CD4-positive, alpha-beta T cell treated with Interleukin-10 for 1 hour (primary cell): Measurements from ENCODE around the gene SOX12.
"Not testable (repeated sequence)": the region's sequence is repeated elsewhere in the genome, so short reads cannot be mapped to it uniquely, and the experiment has no call there.

Experiments used
- DNase-seq: peaks from one replicate; pipeline ENCODE4 v3.0.0-alpha.2; 2020

SOX12 gene

GRCh38 chr20:328975-329695, 3.8 kb downstream of the SOX12 start:
- no peak for DNase-seq

GRCh38 chr20:329851-330232, 4.5 kb downstream of the SOX12 start:
- DNase-seq: no peak

GRCh38 chr20:330233-331149, 5.1 kb downstream of the SOX12 start:
- peak; percentile 79 for DNase-seq

GRCh38 chr20:334578-334977, 9.2 kb downstream of the SOX12 start:
- no peak for DNase-seq

- not testable (repeated sequence) for DNase-seq
Observed at GRCh38 chr20:336040-336439, 10.7 kb downstream of the SOX12 start.

- DNase-seq: no peak
Observed at GRCh38 chr20:341682-342081, 16.3 kb downstream of the SOX12 start.

GRCh38 chr20:343107-343506, 17.8 kb downstream of the SOX12 start:
- DNase-seq: no peak

GRCh38 chr20:346033-346639, 20.8 kb downstream of the SOX12 start:
- DNase-seq: no peak

GRCh38 chr20:346640-347316, 21.4 kb downstream of the SOX12 start, which contains the start of gene NRSN2:
TSS of gene NRSN2 (plus strand) at chr20:347111. CDS start at chr20:349644, 2,533 bp downstream.
- peak; percentile 19 for DNase-seq

- no peak for DNase-seq
Observed at GRCh38 chr20:347317-347639, 21.9 kb downstream of the SOX12 start.

GRCh38 chr20:347640-348484, 22.5 kb downstream of the SOX12 start:
- DNase-seq: peak; percentile 71

GRCh38 chr20:348972-349841, 23.9 kb downstream of the SOX12 start:
- DNase-seq: no peak

GRCh38 chr20:353166-353565, 27.8 kb downstream of the SOX12 start:
- no peak for DNase-seq

- DNase-seq: peak; percentile 87
Observed at GRCh38 chr20:354298-354977, 29.1 kb downstream of the SOX12 start.

- DNase-seq: not testable (repeated sequence)
Observed at GRCh38 chr20:356154-356553, 30.8 kb downstream of the SOX12 start.

- DNase-seq: no peak
Observed at GRCh38 chr20:356745-357144, 31.4 kb downstream of the SOX12 start.

GRCh38 chr20:358891-359555, 33.7 kb downstream of the SOX12 start:
- DNase-seq: no peak

- DNase-seq: no peak
Observed at GRCh38 chr20:361561-361960, 36.2 kb downstream of the SOX12 start.

- DNase-seq: peak; percentile 28
Observed at GRCh38 chr20:362271-363254, 37.2 kb downstream of the SOX12 start.
